GM19452 (cell line): Measurements from ENCODE around the gene PDIA4.
"Not testable (repeated sequence)": the region's sequence is repeated elsewhere in the genome, so short reads cannot be mapped to it uniquely, and the experiment has no call there.

ENCODE experiments used
- ATAC-seq: cut with Tn5 transposase; IDR thresholded peaks from one replicate; pipeline ENCODE4 v1.9.1; 2021; ENCODE audit not compliant: unreplicated experiment

Gene PDIA4

GRCh38 chr7:149004405-149005370, 23.6 kb downstream of the PDIA4 start:
- ATAC-seq: no peak

- no peak for ATAC-seq
Observed at GRCh38 chr7:149003560-149004305, 24.6 kb downstream of the PDIA4 start.

- no peak for ATAC-seq
Observed at GRCh38 chr7:149003018-149003417, 25.3 kb downstream of the PDIA4 start.

GRCh38 chr7:149002604-149003003, 25.7 kb downstream of the PDIA4 start:
- no peak for ATAC-seq

- no peak for ATAC-seq
Observed at GRCh38 chr7:149001427-149002068, 26.8 kb downstream of the PDIA4 start.

GRCh38 chr7:149000961-149001360, 27.3 kb downstream of the PDIA4 start:
- ATAC-seq: no peak

GRCh38 chr7:148999192-148999591, 29.1 kb downstream of the PDIA4 start:
- no peak for ATAC-seq

GRCh38 chr7:148997497-148997896, 30.8 kb downstream of the PDIA4 start:
- ATAC-seq: no peak

GRCh38 chr7:148994576-148994975, 33.7 kb downstream of the PDIA4 start:
- no peak for ATAC-seq

GRCh38 chr7:148993193-148993592, 35.1 kb downstream of the PDIA4 start:
- ATAC-seq: no peak

GRCh38 chr7:148991536-148991935, 36.8 kb downstream of the PDIA4 start:
- no peak for ATAC-seq

GRCh38 chr7:148987751-148988512, 40.4 kb downstream of the PDIA4 start:
- no peak for ATAC-seq

- ATAC-seq: peak; percentile 85
Observed at GRCh38 chr7:148987010-148987750, 41.1 kb downstream of the PDIA4 start.

- ATAC-seq: no peak
Observed at GRCh38 chr7:148986742-148987009, 41.6 kb downstream of the PDIA4 start.

- ATAC-seq: peak; percentile 61
Observed at GRCh38 chr7:148983200-148984146, 44.8 kb downstream of the PDIA4 start.

- no peak for ATAC-seq
Observed at GRCh38 chr7:148982654-148983199, 45.6 kb downstream of the PDIA4 start.

GRCh38 chr7:148979827-148980226, 48.5 kb downstream of the PDIA4 start:
- ATAC-seq: no peak

- ATAC-seq: not testable (repeated sequence)
Observed at GRCh38 chr7:148979072-148979471, 49.2 kb downstream of the PDIA4 start.

GRCh38 chr7:148978091-148978490, 50.2 kb downstream of the PDIA4 start:
- ATAC-seq: no peak
